ENCODE measurements around the gene BLTP3A.
"Not testable (repeated sequence)": the region's sequence is repeated elsewhere in the genome, so short reads cannot be mapped to it uniquely, and the experiment has no call there.

The BLTP3A gene

GRCh38 chr6:34791701-34792604 lies at the start of gene BLTP3A:
BLTP3A (plus strand) TSS chr6:34792083; CDS start chr6:34792251, 168 bp downstream.
- Histone ChIP-seq H3K27me3 (ENCODE audit: control insufficient read depth, insufficient read depth, low read length) (no peaks in the 10 kb centered on the region), H3K9ac (ENCODE audit: low read depth, low read length) (peak within 1 kb of the TSS; percentile 74), H3K4me1 (ENCODE audit: control insufficient read depth, insufficient read depth, low read length) (peaks cover 5% of the 10 kb centered on the region), H3K9me3 (ENCODE audit: control insufficient read depth, insufficient read depth, low read length) (no peaks in the 10 kb centered on the region), H3K4me3 (ENCODE audit: low read depth, low read length) (peak within 1 kb of the TSS; percentile 75), H3K36me3 (ENCODE audit: control insufficient read depth, insufficient read depth, low read length) (no peaks in the 10 kb centered on the region)

GRCh38 chr6:34742094-34742493 lies 49.8 kb upstream of the BLTP3A start:
- Histone ChIP-seq H3K4me3 (ENCODE audit: low read depth, low read length) (no peak overlapping the region), H3K9me3 (ENCODE audit: control insufficient read depth, insufficient read depth, low read length) (no peaks in the 10 kb centered on the region), H3K9ac (ENCODE audit: low read depth, low read length) (no peak overlapping the region), H3K27me3 (ENCODE audit: control insufficient read depth, insufficient read depth, low read length) (no peaks in the 10 kb centered on the region), H3K36me3 (ENCODE audit: control insufficient read depth, insufficient read depth, low read length) (no peaks in the 10 kb centered on the region), H3K4me1 (ENCODE audit: control insufficient read depth, insufficient read depth, low read length) (no peaks in the 10 kb centered on the region)

- H3K9me3 ChIP-seq (ENCODE audit: control insufficient read depth, insufficient read depth, low read length), result no peaks in the 10 kb centered on the region
- no peak overlapping the region for H3K4me3 ChIP-seq (ENCODE audit: low read depth, low read length)
- H3K36me3 ChIP-seq (ENCODE audit: control insufficient read depth, insufficient read depth, low read length), result no peaks in the 10 kb centered on the region
- H3K27me3 ChIP-seq (ENCODE audit: control insufficient read depth, insufficient read depth, low read length), result no peaks in the 10 kb centered on the region
- H3K4me1 ChIP-seq (ENCODE audit: control insufficient read depth, insufficient read depth, low read length), result no peaks in the 10 kb centered on the region
- no peak overlapping the region for H3K9ac ChIP-seq (ENCODE audit: low read depth, low read length)
Measured at GRCh38 chr6:34743625-34744293, 48.1 kb upstream of the BLTP3A start.

- not testable (repeated sequence) for H3K27me3 ChIP-seq (ENCODE audit: control insufficient read depth, insufficient read depth, low read length); H3K4me1 ChIP-seq (ENCODE audit: control insufficient read depth, insufficient read depth, low read length); H3K9ac ChIP-seq (ENCODE audit: low read depth, low read length); H3K9me3 ChIP-seq (ENCODE audit: control insufficient read depth, insufficient read depth, low read length); H3K4me3 ChIP-seq (ENCODE audit: low read depth, low read length); H3K36me3 ChIP-seq (ENCODE audit: control insufficient read depth, insufficient read depth, low read length)
Measured at GRCh38 chr6:34744294-34744647, 47.6 kb upstream of the BLTP3A start.

GRCh38 chr6:34745277-34746103 lies 46.4 kb upstream of the BLTP3A start:
- Histone ChIP-seq H3K9ac (ENCODE audit: low read depth, low read length) (no peak overlapping the region), H3K4me1 (ENCODE audit: control insufficient read depth, insufficient read depth, low read length) (no peaks in the 10 kb centered on the region), H3K9me3 (ENCODE audit: control insufficient read depth, insufficient read depth, low read length) (no peaks in the 10 kb centered on the region), H3K36me3 (ENCODE audit: control insufficient read depth, insufficient read depth, low read length) (no peaks in the 10 kb centered on the region), H3K4me3 (ENCODE audit: low read depth, low read length) (no peak overlapping the region), H3K27me3 (ENCODE audit: control insufficient read depth, insufficient read depth, low read length) (no peaks in the 10 kb centered on the region)

GRCh38 chr6:34746104-34746846 lies 45.6 kb upstream of the BLTP3A start:
- no peaks in the 10 kb centered on the region for H3K9me3 ChIP-seq (ENCODE audit: control insufficient read depth, insufficient read depth, low read length)
- H3K27me3 ChIP-seq (ENCODE audit: control insufficient read depth, insufficient read depth, low read length), result no peaks in the 10 kb centered on the region
- no peaks in the 10 kb centered on the region for H3K4me1 ChIP-seq (ENCODE audit: control insufficient read depth, insufficient read depth, low read length)
- H3K4me3 ChIP-seq (ENCODE audit: low read depth, low read length), result no peak overlapping the region
- H3K36me3 ChIP-seq (ENCODE audit: control insufficient read depth, insufficient read depth, low read length), result no peaks in the 10 kb centered on the region
- H3K9ac ChIP-seq (ENCODE audit: low read depth, low read length), result no peak overlapping the region

GRCh38 chr6:34748757-34749156 lies 43.1 kb upstream of the BLTP3A start:
- Histone ChIP-seq H3K36me3 (ENCODE audit: control insufficient read depth, insufficient read depth, low read length) (no peaks in the 10 kb centered on the region), H3K9ac (ENCODE audit: low read depth, low read length) (no peak overlapping the region), H3K4me3 (ENCODE audit: low read depth, low read length) (no peak overlapping the region), H3K9me3 (ENCODE audit: control insufficient read depth, insufficient read depth, low read length) (no peaks in the 10 kb centered on the region), H3K4me1 (ENCODE audit: control insufficient read depth, insufficient read depth, low read length) (no peaks in the 10 kb centered on the region), H3K27me3 (ENCODE audit: control insufficient read depth, insufficient read depth, low read length) (no peaks in the 10 kb centered on the region)

- peak overlapping the region; percentile 96 for H3K9ac ChIP-seq (ENCODE audit: low read depth, low read length)
- peak overlapping the region; percentile 96 for H3K4me3 ChIP-seq (ENCODE audit: low read depth, low read length)
- not testable (repeated sequence) for H3K36me3 ChIP-seq (ENCODE audit: control insufficient read depth, insufficient read depth, low read length)
Measured at GRCh38 chr6:34756513-34756856, 35.4 kb upstream of the BLTP3A start.

GRCh38 chr6:34757687-34758274 lies 34.1 kb upstream of the BLTP3A start:
- H3K4me3 ChIP-seq (ENCODE audit: low read depth, low read length), result peak overlapping the region; percentile 96
- no peaks in the 10 kb centered on the region for H3K27me3 ChIP-seq (ENCODE audit: control insufficient read depth, insufficient read depth, low read length)
- H3K9me3 ChIP-seq (ENCODE audit: control insufficient read depth, insufficient read depth, low read length), result no peaks in the 10 kb centered on the region
- H3K4me1 ChIP-seq (ENCODE audit: control insufficient read depth, insufficient read depth, low read length), result peaks cover 2% of the 10 kb centered on the region
- H3K9ac ChIP-seq (ENCODE audit: low read depth, low read length), result peak overlapping the region; percentile 96
- peaks cover 11% of the 10 kb centered on the region for H3K36me3 ChIP-seq (ENCODE audit: control insufficient read depth, insufficient read depth, low read length)

More at GRCh38 chr6:34756513-34756856, 35.4 kb upstream of the BLTP3A start:
- H3K4me1 ChIP-seq (ENCODE audit: control insufficient read depth, insufficient read depth, low read length); H3K27me3 ChIP-seq (ENCODE audit: control insufficient read depth, insufficient read depth, low read length); H3K9me3 ChIP-seq (ENCODE audit: control insufficient read depth, insufficient read depth, low read length): not testable (repeated sequence)

GRCh38 chr6:34760108-34760507 lies 31.8 kb upstream of the BLTP3A start:
- H3K9me3 ChIP-seq (ENCODE audit: control insufficient read depth, insufficient read depth, low read length), result no peaks in the 10 kb centered on the region
- no peak overlapping the region for H3K9ac ChIP-seq (ENCODE audit: low read depth, low read length)
- H3K4me3 ChIP-seq (ENCODE audit: low read depth, low read length), result no peak overlapping the region
- peaks cover 2% of the 10 kb centered on the region for H3K4me1 ChIP-seq (ENCODE audit: control insufficient read depth, insufficient read depth, low read length)
- peaks cover 20% of the 10 kb centered on the region for H3K36me3 ChIP-seq (ENCODE audit: control insufficient read depth, insufficient read depth, low read length)
- no peaks in the 10 kb centered on the region for H3K27me3 ChIP-seq (ENCODE audit: control insufficient read depth, insufficient read depth, low read length)

- H3K9me3 ChIP-seq (ENCODE audit: control insufficient read depth, insufficient read depth, low read length); H3K4me3 ChIP-seq (ENCODE audit: low read depth, low read length); H3K9ac ChIP-seq (ENCODE audit: low read depth, low read length); H3K4me1 ChIP-seq (ENCODE audit: control insufficient read depth, insufficient read depth, low read length); H3K27me3 ChIP-seq (ENCODE audit: control insufficient read depth, insufficient read depth, low read length): not testable (repeated sequence)
- peaks cover 24% of the 10 kb centered on the region for H3K36me3 ChIP-seq (ENCODE audit: control insufficient read depth, insufficient read depth, low read length)
Measured at GRCh38 chr6:34761681-34762080, 30.2 kb upstream of the BLTP3A start.
